GM19455 (cell line): Measurements from ENCODE around the gene TSPAN5.
"Not testable (repeated sequence)": the region's sequence is repeated elsewhere in the genome, so short reads cannot be mapped to it uniquely, and the experiment has no call there.

Source experiments
- ATAC-seq: cut with Tn5 transposase; IDR thresholded peaks from one replicate; pipeline ENCODE4 v1.9.1; 2021; ENCODE audit not compliant: unreplicated experiment

TSPAN5 gene

DNA sequence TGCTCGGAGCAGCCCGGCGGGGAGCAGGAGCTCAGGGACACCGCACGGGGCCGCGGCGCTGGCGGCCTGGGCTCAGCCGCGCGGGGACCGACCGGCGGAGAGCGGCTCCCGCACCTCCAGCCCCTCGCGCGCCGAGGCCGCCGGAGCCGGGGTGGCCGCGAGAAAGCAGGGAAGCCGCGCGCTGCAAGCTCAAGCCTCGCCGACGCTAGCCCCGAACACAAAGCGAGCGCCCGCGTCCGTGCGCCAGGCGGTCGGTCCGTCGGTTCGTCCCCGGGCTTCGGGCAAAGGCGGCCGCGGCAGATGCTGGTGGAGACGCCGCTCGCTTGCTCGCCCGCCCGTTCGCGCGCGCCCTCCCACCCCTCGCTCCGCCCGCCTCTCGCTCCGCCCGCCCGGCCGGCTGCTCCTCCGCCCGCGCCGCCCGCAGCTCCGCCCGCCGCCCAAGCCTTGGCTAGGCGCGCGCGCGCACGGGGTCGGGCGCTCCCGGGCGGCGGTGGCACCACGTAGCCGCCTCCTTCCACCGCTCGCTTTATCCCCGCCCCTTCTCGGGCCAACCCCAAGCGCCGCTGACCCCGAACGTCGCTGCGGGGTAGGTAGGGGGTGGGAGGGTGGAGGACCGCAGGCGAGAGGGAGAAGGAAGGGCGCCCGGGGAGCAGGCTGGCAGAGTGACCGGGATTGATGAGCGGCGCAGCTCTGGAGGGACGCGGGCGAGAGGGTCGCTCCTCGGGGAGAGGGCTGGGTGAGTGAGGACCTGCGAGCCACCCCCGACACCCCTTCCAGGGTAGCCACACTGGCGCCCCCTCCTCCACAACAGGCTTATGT lies at the start of gene TSPAN5:
Gene TSPAN5, minus strand, starts transcription at position 325 of the 819 bp plus-strand sequence.
- peak; percentile 82 for ATAC-seq

DNA sequence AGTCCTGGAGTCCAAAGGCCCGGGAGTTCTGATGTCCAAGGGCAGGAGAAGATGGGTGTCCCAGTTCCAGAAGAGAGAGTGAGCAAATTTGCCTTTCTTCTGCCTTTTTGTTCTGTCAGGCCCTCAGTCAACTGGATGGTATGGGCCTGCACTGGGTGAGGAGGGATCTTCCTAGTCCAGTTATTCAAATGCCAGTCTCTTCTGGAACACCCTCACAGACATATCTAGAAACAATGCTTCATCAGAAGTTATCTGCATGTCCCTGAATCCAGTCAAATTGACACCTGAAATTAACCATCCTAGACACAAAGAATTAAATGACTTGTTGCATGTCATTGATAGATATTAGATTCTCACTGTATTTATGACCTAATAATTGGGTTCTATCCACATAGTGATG lies 48.5 kb upstream of the TSPAN5 start:
- no peak for ATAC-seq

DNA sequence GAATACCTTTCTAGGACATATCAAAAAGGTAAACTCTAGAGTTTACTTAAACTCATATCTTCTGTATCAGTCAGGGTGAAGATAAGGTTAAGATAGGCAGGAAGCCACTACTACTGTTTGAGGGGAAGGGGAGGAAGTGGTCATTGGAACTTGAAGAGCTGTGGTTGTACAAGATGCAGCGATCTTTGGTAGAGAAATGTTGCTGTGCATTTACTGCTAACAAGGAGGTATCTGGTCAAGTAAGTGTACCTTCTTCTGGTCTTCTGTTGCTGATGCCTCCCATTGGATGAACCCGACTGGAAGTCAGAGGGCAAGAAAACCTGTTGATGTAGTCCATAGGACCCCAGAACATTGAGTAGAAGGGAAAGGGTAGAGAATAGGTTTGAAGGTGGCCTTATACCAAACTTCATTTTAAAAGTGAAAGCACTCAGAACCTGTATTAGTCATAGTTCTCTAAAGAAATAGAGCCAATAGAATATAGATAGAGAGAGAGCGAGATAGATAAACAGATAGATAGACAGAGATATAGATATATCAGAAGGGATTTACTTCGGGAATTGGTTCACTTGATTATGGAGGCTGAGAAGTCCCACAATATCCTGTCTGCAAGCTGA lies 47.9 kb upstream of the TSPAN5 start:
- no peak for ATAC-seq

DNA sequence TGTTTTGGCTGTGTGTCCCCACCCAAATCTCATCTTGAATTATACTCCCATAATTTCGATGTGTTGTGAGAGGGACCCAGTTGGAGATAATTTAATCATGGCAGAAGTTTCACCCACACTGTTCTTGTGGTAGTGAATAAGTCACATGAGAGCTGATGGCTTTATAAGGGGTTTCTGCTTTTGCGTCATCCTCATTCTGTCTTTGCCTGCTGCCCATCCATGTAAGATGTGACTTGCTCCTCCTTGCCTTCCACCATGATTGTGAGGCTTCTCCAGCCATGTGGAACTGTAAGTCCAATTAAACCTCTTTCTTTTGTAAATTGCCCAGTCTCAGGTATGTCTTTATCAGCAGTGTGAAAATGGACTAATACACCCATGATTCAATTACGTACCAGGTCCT lies 47.2 kb upstream of the TSPAN5 start:
- not testable (repeated sequence) for ATAC-seq

DNA sequence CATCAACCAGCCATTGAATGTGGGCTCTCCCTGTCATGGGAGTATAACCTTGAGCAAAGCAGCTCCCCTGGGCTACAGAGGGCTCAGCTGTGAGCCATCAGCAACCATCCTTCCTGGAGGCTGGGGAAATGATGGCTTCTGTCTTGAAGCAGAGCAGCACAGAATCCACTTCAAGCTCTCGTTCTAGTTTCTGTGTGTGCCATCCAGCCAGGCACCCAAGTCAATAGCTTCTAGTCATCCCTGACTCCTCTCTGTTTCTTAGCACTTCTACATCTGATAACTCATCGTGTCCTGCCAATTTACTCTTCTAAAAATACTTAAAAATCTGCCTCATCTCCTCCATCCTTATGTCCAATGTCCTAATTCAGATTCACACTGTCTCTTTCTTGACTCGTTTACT lies 42.2 kb upstream of the TSPAN5 start:
- ATAC-seq = no peak

DNA sequence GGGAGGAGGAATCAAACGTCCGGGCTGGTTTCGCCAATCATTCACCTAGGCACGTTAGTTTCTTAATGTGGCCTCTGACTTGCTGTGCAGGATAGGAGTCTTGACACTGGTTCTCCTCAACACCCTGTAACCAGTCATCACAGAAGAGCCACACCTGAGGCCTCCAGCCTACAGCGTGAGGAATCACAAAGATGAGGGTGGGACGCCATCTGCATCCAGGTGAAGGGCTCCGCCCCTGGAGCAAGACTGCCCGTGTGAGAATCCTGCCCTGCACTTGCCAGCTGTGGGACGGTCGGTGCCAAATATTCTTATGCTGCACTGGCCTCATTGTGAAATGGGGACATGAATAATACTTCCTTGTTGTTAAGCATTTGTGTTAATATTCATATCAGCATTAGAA lies 35.7 kb upstream of the TSPAN5 start:
- ATAC-seq = no peak

DNA sequence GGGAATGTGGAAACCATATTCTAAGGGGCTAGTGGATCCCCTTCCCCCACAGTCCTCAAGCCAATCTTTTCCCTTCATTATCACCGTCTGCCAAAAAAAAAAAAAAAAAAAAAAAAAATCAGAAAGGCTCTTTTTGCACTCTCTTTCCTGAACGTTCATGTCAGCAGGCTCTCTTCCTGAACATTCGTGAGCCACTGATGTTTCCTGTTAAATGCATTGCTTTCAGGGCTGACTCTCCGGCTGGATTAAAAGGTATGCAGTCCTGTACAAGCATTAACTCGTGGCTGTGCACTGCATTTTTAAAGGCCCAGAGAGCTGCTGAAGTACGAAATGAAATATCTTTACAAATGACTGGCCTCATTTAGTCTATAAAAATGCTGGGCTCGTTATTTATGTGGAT lies 34.0 kb upstream of the TSPAN5 start:
- no peak for ATAC-seq

DNA sequence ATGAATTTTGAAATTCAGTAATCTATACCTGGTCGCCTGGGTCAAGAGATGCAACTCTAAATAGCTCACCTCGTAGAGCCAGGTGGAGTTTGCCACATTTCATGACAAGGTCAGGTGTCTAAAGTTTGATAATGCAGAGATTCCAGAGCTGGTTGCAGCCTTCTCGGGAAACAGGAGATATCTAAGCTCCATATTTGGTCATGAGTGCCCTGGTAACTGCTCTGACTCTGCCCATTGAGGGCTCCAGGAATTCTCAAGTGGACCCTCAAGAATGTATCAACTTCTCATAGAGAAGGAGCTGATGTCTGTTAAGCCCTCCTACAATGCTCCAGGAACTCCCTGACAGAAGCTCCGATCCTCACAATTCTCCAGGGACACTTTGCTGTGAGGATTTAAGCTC lies 33.2 kb upstream of the TSPAN5 start:
- ATAC-seq = no peak

DNA sequence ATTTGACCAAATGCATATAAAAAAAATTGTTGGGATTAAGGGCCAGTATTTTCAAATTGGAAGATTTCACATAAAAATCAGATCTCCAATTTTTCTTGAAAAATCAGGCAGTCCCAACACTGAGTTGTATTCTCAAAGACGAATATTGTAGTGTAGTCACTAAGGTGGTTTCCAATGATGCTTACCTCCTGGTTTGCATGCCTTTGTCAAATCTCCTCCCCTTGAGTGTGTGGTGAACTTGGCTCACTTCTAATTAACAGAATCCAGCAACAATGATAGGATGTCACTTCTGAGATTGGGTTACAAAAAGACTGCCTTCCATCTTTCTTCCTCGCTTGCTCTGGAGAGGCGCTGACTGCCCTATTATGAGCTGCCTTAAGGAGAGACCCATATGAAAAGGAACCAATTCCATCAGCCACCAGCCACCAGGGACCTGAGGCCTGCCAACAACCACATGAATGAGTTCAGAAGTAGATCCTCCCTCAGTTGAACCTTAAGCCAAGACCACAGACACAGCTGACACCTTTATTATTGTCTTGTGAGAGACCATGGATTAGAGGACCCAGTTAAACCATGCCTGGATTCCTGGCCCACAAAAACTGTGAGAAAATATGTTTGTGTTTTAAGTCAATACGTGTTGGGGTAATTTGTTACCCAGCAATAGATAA lies 31.2 kb upstream of the TSPAN5 start:
- ATAC-seq = no peak

DNA sequence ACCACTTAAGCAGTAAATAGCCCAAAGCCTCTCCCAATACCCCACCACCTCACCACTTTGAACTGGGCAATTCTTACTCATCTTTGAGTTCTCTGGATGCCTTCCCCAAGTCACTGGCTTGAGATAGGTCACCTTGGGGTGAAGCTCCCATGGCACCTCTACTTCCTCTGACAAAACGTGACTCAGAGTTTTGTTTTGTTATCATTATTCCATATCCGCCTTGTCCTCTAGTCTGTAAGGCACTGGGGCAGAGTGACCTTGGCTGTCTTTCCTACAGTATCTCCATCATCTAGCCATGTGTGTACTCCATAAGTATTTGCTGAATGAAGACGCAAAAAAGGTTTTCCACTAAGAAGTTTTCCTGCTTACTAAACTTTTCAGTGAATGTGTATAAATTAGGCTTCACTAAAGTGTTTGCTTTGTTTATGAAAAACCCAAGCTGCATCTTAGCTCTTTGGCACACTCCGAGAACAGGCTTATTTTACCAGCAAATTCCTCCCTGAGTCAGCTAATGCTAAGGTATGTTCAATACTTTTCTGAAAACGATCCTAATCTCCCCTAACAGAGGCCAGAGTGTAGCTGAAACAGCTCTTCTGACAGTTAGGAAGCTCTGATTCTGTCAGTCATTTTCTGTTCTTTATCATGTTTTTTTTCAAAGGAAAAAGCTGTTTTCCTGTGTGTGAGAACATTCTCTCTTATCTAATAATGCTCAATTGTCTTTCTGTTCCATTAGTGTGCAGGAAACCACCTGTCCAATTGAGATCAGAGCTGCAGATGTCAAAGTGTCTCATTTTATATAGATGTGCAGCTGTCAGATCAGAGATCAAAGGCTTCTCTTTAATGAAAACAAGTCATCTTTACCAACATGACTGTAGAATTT lies 30.2 kb upstream of the TSPAN5 start:
- ATAC-seq = no peak

DNA sequence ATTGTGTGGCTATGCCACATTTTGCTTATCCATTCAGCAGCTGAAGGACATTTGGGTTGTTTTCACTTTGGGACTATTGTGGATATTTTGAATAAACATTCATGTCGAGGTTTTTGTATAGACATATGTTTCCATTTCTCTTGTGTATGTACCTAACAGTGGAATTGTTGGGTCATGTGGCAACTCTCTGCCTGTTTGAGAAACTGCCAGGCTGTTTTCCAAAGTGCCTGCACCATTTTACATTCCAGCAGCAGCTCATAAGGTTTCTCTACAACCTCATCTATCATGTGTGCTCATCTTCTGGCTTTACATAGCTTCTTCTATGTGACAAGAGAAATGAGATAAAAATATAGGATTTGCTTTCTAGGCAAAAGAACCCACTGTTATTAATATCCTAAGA lies 29.5 kb upstream of the TSPAN5 start:
- ATAC-seq = no peak

DNA sequence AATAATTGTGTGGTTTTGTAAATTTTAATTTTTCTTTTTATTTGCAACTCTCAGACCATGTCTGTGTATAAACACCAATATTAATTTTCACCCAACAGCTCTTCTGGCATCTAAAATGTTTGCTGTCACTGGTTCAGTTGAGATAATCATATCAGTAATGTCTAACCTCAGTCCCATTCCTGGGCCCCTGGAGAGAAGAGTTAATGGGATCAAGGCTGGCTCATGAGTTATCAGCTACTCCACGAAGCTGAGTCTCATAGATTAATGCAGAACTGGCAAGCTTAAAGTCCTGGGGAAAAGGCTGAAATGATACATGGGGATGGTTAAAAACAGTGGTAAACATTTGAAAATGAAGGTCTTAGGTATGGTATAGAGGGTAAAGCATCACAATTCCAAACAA lies 28.4 kb upstream of the TSPAN5 start:
- ATAC-seq = no peak

DNA sequence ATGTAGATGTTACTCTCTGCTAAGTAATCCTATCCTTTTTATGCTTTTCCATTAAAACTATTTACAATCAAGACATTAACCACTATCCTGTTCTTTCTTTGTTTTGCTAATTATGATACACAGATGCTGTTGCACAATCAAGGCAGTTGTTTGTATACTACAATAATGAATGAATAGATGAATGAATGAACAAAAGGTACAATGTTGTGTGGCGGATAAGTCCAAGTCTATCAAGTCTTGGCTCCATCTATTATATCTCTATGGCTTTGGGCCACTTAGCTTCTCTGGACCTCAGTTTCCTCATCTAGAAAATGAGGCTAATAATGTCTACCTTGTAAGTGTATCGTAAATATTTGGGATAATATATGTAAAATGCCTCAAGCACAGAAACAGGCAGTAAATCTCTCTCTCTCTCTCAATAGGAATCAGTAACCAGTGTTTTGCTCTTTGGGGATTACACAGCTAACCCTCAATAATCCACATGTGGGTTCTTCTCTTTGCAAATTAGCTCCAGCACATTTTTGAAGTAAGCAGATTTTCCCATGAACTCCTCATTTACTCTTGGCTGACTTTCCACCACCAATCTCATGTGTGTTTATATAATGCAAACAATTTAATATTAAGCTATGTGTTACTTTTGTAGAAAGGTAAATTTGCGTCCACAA lies 27.8 kb upstream of the TSPAN5 start:
- ATAC-seq = no peak

DNA sequence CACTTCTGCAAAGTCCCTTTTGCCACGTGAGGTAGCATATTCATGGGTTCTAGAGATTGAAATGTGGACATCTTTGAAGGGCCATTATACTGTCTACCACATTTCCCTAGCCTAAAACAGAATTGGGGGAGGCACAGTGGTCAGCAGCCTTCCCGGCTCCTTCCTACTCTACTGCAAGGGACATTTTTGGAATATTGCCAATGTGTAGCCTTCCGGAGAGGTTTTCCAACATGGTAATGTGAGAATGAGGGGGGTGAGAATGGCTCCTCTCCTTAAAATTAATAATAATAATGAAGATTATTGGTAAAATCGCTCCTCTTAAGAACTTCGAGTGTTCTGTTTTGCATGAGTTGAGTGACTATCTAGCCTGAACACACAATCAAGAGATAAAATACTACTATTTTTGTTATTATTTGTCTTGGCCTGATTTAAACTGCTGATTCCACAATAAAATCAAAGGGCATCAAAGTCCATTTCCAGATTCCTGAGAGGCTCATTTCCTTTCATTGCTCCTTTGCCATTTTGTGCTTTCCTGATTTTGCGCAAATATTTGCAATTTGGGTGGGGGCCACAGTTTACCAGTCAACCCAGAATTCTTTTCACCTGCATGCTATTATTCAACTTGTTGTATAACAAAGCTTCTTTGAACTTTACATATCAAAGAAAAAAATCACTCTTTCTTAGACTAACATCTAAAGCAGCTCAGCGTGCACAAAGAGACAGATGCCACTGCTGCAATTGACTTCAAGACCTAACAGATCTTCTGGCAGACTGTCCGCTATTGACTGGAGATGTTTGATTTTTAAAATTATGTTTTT lies 27.0 kb upstream of the TSPAN5 start:
- ATAC-seq = no peak

DNA sequence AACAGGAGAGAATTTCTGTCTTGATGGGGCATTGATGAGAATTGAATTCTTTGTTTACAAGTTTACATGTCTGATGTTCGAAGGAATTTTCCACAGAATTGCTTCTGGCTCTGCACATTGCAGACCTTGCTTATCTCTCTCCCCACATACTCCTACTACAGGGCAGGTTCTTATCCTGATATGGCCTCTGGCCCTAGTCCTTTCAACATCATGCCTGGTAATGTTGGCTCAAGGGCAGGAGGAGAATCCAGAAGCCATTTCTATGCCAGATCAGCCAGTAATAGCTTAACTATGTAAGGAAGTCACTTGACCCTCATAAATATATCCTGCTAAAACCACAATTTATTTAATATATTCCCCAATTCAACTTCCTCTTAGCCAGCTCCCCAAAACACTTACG lies 24.3 kb upstream of the TSPAN5 start:
- ATAC-seq = no peak

DNA sequence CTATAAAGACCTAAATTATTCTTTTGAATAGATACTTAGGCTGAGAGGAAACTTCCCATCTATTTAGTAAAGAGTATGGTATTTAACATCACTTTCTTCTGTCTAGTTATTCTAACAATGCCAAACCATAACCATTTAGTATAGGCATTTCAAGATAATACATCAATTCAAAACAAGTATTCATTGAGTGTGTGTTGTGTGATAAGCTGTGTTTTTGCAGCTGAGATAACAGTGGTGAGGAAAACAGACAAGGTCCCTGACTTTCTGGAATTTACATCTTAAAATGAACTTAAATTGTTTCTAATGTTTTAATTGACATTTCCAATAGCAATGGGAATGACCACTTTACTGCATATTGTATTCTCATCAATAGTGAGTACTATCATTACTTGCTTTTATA lies 22.4 kb upstream of the TSPAN5 start:
- no peak for ATAC-seq

DNA sequence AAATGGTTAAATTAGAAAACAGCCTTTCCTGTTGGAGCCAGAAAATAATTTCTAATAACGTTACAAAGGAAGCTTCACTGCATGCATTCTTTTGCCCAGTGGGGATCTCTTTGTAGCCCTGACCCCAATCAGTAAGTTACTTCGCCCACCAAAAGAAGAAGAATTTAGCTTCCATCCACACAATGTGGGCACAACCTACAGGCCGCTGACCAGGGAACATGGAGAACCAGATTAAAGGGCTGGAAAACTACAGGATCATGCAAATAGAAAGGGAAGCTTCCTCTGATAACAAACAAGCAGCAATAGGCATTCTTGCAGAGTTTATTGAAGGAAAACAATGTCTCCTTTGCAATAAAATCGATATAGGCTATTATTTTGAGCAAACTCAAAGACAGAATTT lies 21.3 kb upstream of the TSPAN5 start:
- ATAC-seq = no peak

DNA sequence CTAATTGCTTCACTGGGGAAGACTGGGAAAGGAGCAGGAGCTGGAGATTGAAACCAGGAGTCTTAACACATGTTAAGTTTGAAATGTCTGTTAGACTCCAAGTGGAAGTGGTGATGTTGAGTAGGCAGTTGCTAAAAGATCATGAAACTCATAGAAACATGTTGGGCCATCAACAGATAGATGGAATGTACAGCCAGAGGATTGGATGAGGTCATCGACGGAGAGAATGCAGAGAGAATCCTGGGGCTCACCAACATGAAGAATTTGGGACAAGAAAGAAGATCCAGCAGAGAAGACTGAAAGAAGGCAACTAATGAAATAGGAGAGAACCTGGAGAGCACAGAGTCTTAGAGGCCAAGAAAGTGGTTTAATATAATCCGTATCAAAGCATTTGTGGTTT lies 19.4 kb upstream of the TSPAN5 start:
- ATAC-seq = no peak

DNA sequence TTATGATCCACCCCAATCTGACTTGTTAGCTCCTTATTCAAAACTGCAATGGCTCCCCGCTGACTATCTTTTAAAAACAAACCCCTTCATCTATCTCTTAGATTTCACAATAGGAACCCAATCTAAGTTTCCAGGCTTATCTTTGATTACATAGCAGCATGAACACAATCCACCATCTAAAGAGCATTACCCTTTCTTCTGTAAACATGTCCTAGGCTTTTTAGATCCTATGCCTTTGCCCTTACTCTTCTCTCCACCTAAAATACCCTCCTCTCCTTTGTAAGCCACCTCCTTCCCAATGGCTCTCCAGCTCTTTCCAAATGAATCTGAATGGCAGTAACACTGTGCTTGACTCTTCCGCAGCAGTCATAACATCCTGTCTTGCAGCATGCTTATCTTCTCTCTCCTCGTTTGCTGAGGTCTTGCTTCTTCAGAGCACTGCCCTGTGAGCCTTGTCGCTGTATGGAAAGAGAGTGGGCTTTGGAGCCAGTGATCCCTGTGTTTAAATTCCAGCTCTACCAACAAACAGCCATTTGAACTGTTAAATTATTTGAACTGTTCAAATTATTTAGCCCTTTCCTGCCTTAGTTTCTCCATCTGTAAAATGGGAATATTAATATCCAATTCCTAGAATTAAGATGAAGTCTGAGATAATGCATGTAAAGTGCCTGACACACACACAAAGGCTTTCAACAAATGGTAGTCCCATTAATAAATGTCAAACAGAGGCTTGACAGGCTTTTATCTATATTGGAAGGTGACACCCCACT lies 16.2 kb upstream of the TSPAN5 start:
- ATAC-seq = no peak
